BE2C (cell line): ENCODE results near the gene RAP1B.

Experiments
- DNase-seq: peaks from one replicate; pipeline ENCODE4 v3.0.0-alpha.2; 2020
- H3K27me3 ChIP-seq: fragments of 250-450 bp; sonication (Bioruptor Pico); 2 replicates; pipeline ENCODE4 v1.5.1; 2020; ENCODE audit warnings: mild to moderate bottlenecking
- H3K36me3 ChIP-seq: fragments of 250-450 bp; sonication (Bioruptor Pico); 2 replicates; pipeline ENCODE4 v1.5.1; 2020; ENCODE audit warnings: mild to moderate bottlenecking
- H3K4me1 ChIP-seq: fragments of 250-450 bp; sonication (Bioruptor Pico); 2 replicates; pipeline ENCODE4 v1.5.1; 2020
- H3K4me3 ChIP-seq: 2 replicates; pipeline ENCODE4 v1.5.1; 2011; ENCODE audit warnings: low read depth, low read length
- H3K9me3 ChIP-seq: fragments of 250-450 bp; sonication (Bioruptor Pico); 2 replicates; pipeline ENCODE4 v1.5.1; 2020
- CTCF ChIP-seq: IDR thresholded peaks from 2 replicates; pipeline ENCODE4 v1.5.1; 2012; ENCODE audit warnings: mild to moderate bottlenecking, low read depth, low read length

Gene RAP1B

GRCh38 chr12:68639396-68639767 is 28.7 kb downstream of the RAP1B start:
- H3K36me3 ChIP-seq: no peaks in the 10 kb centered on the region
- H3K27me3 ChIP-seq: no peaks in the 10 kb centered on the region
- no peaks in the 10 kb centered on the region for H3K9me3 ChIP-seq
- TF ChIP-seq CTCF: no peak
- no peak for DNase-seq
- H3K4me1 ChIP-seq: no peaks in the 10 kb centered on the region
- H3K4me3 ChIP-seq: no peak overlapping the region

GRCh38 chr12:68641138-68641537 is 30.4 kb downstream of the RAP1B start:
- no peak for DNase-seq
- Histone ChIP-seq H3K4me1 (no peaks in the 10 kb centered on the region), H3K4me3 (no peak overlapping the region), H3K9me3 (no peaks in the 10 kb centered on the region), H3K27me3 (no peaks in the 10 kb centered on the region), H3K36me3 (no peaks in the 10 kb centered on the region)
- TF ChIP-seq CTCF: no peak

- Histone ChIP-seq H3K4me3 (no peak overlapping the region), H3K36me3 (0 out of 2 replicates have a peak, but pooled peaks cover 6% of the 10 kb centered on the region), H3K9me3 (no peaks in the 10 kb centered on the region), H3K4me1 (no peaks in the 10 kb centered on the region), H3K27me3 (no peaks in the 10 kb centered on the region)
- DNase-seq: no peak
- no peak for TF ChIP-seq CTCF
Measured at GRCh38 chr12:68646484-68646883, 35.8 kb downstream of the RAP1B start.

- no peaks in the 10 kb centered on the region for H3K9me3 ChIP-seq
- no peak for TF ChIP-seq CTCF
- H3K27me3 ChIP-seq: no peaks in the 10 kb centered on the region
- no peak overlapping the region for H3K4me3 ChIP-seq
- peaks cover 6% of the 10 kb centered on the region; the same call in 1 of the 2 replicates for H3K36me3 ChIP-seq
- no peaks in the 10 kb centered on the region for H3K4me1 ChIP-seq
- no peak for DNase-seq
Measured at GRCh38 chr12:68647507-68647906, 36.8 kb downstream of the RAP1B start.

- no peak for DNase-seq
- no peak for TF ChIP-seq CTCF
- H3K9me3 ChIP-seq: no peaks in the 10 kb centered on the region
- peaks cover 6% of the 10 kb centered on the region; the same call in 1 of the 2 replicates for H3K36me3 ChIP-seq
- H3K4me3 ChIP-seq: no peak overlapping the region
- no peaks in the 10 kb centered on the region for H3K4me1 ChIP-seq
- no peaks in the 10 kb centered on the region for H3K27me3 ChIP-seq
Measured at GRCh38 chr12:68648179-68648578, 37.5 kb downstream of the RAP1B start.

GRCh38 chr12:68665016-68665569 is 54.4 kb downstream of the RAP1B start:
- Histone ChIP-seq H3K27me3 (no peaks in the 10 kb centered on the region), H3K4me3 (no peak overlapping the region), H3K36me3 (peaks cover 11% of the 10 kb centered on the region), H3K9me3 (no peaks in the 10 kb centered on the region), H3K4me1 (no peaks in the 10 kb centered on the region)
- no peak for TF ChIP-seq CTCF
- no peak for DNase-seq
